ENCODE results near the gene FAXDC2.

The FAXDC2 gene

DNA sequence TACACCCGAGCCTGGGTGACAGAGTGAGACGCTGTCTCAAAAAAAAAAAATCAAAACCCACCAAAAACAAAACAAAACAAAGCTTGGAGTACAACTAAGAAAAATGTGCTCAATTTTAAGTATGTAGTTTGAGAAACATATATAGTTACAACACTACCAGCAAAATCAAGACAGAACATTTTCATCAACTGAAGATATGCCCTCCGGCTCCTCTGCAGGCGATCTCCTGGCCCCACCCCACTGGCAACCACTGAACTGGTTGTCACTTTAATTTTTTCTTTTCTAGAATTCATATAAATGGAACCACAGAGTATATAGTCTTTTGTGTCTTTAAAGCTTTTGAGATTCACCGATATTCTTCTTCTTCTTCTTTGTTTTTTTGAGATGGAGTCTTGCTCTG is 43.0 kb upstream of the FAXDC2 start:
- Histone ChIP-seq H3K4me3 (ENCODE audit: low read length) (no peak overlapping the region), H3K79me2 (ENCODE audit: control insufficient read depth, low read length) (no peaks in the 10 kb centered on the region), H4K20me1 (ENCODE audit: control insufficient read depth, insufficient read depth, low read depth, low read length) (no peaks in the 10 kb centered on the region), H3K27me3 (ENCODE audit: control insufficient read depth, low read length) (no peaks in the 10 kb centered on the region), H3K4me2 (ENCODE audit: low read length) (no peak overlapping the region), H3K9me3 (ENCODE audit: control insufficient read depth, insufficient read depth, low read length) (no peaks in the 10 kb centered on the region), H3K36me3 (ENCODE audit: control insufficient read depth, low read length) (peaks cover 84% of the 10 kb centered on the region), H3K4me1 (ENCODE audit: control insufficient read depth, low read length) (no peaks in the 10 kb centered on the region), H3F3A (ENCODE audit: control insufficient read depth, insufficient read depth) (no peaks in the 10 kb centered on the region), H3K9me2 (replicated peaks; ENCODE audit: control insufficient read depth, low read length) (no peaks in the 10 kb centered on the region), H3K27ac (ENCODE audit: low read depth, low read length) (no peak overlapping the region)
- no peak for TF ChIP-seq EZH2phosphoT487 (IDR thresholded peaks at IDR 0.05; ENCODE audit: borderline replicate concordance, low read length)
- TF ChIP-seq, protein P1, sequence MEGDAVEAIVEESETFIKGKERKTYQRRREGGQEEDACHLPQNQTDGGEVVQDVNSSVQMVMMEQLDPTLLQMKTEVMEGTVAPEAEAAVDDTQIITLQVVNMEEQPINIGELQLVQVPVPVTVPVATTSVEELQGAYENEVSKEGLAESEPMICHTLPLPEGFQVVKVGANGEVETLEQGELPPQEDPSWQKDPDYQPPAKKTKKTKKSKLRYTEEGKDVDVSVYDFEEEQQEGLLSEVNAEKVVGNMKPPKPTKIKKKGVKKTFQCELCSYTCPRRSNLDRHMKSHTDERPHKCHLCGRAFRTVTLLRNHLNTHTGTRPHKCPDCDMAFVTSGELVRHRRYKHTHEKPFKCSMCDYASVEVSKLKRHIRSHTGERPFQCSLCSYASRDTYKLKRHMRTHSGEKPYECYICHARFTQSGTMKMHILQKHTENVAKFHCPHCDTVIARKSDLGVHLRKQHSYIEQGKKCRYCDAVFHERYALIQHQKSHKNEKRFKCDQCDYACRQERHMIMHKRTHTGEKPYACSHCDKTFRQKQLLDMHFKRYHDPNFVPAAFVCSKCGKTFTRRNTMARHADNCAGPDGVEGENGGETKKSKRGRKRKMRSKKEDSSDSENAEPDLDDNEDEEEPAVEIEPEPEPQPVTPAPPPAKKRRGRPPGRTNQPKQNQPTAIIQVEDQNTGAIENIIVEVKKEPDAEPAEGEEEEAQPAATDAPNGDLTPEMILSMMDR (IDR thresholded peaks at IDR 0.05; ENCODE audit: low read depth, low read length, poor library complexity, severe bottlenecking) = no peak

DNA sequence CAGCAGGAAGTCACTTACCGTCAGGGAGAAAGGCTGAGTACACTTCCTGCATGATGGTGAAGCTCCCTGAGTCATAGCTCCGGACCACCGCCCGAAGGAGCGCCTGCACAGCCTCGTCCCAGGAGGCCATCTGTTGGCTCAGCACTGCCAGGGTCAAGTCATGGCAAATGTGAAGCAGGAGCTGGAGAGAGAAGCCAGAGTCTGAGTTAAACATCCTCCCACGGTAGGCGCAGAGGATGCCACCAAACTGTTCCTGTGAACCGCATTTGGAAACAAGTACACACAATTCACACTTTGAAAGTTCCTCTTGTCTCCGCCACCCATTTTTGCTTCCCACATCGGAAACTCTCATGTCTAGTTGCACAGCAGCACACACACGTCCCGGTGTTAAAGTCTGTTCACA is 42.0 kb upstream of the FAXDC2 start:
- no peaks in the 10 kb centered on the region for H3K79me2 ChIP-seq (ENCODE audit: control insufficient read depth, low read length)
- H3K4me3 ChIP-seq (ENCODE audit: low read length) = no peak overlapping the region
- no peak overlapping the region for H3K4me2 ChIP-seq (ENCODE audit: low read length)
- TF ChIP-seq, protein P1 (IDR thresholded peaks at IDR 0.05; ENCODE audit: low read depth, low read length, poor library complexity, severe bottlenecking) = no peak
- no peak for TF ChIP-seq EZH2phosphoT487 (IDR thresholded peaks at IDR 0.05; ENCODE audit: borderline replicate concordance, low read length)
- H4K20me1 ChIP-seq (ENCODE audit: control insufficient read depth, insufficient read depth, low read depth, low read length) = no peaks in the 10 kb centered on the region
- H3K9me3 ChIP-seq (ENCODE audit: control insufficient read depth, insufficient read depth, low read length) = 0 out of 2 replicates have a peak, but pooled peaks cover 3% of the 10 kb centered on the region
- no peaks in the 10 kb centered on the region for H3K4me1 ChIP-seq (ENCODE audit: control insufficient read depth, low read length)
- no peaks in the 10 kb centered on the region for H3F3A ChIP-seq (ENCODE audit: control insufficient read depth, insufficient read depth)
- no peak overlapping the region for H3K27ac ChIP-seq (ENCODE audit: low read depth, low read length)
- no peaks in the 10 kb centered on the region for H3K9me2 ChIP-seq (replicated peaks; ENCODE audit: control insufficient read depth, low read length)
- peaks cover 84% of the 10 kb centered on the region for H3K36me3 ChIP-seq (ENCODE audit: control insufficient read depth, low read length)
- no peaks in the 10 kb centered on the region for H3K27me3 ChIP-seq (ENCODE audit: control insufficient read depth, low read length)

DNA sequence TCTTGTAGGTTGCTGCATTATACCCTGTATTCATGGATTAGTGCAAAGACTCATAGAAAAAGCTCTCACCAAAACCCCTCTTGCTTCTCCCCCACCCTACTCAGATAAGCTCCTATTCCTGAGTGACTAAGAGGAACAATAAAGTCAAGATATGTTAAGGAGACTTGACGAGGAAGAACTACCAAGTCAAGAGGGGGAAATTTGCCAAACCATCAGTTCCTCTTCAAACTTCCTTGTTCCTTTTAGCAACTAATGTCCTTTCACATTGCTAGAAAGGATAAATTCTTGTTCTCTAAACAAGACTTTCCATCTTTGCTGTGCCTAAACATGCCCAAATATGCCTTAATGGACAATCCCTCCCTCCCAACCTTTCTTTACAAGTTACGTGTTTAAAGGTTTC is 35.0 kb upstream of the FAXDC2 start:
- Histone ChIP-seq H3K9me2 (replicated peaks; ENCODE audit: control insufficient read depth, low read length) (no peaks in the 10 kb centered on the region), H4K20me1 (ENCODE audit: control insufficient read depth, insufficient read depth, low read depth, low read length) (no peaks in the 10 kb centered on the region), H3K9me3 (ENCODE audit: control insufficient read depth, insufficient read depth, low read length) (peaks cover 21% of the 10 kb centered on the region), H3K27me3 (ENCODE audit: control insufficient read depth, low read length) (no peaks in the 10 kb centered on the region), H3K4me2 (ENCODE audit: low read length) (no peak overlapping the region), H3F3A (ENCODE audit: control insufficient read depth, insufficient read depth) (no peaks in the 10 kb centered on the region), H3K79me2 (ENCODE audit: control insufficient read depth, low read length) (no peaks in the 10 kb centered on the region), H3K4me3 (ENCODE audit: low read length) (no peak overlapping the region), H3K27ac (ENCODE audit: low read depth, low read length) (no peak overlapping the region), H3K36me3 (ENCODE audit: control insufficient read depth, low read length) (peaks cover 60% of the 10 kb centered on the region), H3K4me1 (ENCODE audit: control insufficient read depth, low read length) (no peaks in the 10 kb centered on the region)
- TF ChIP-seq, protein P1 (IDR thresholded peaks at IDR 0.05; ENCODE audit: low read depth, low read length, poor library complexity, severe bottlenecking) = no peak
- TF ChIP-seq EZH2phosphoT487 (IDR thresholded peaks at IDR 0.05; ENCODE audit: borderline replicate concordance, low read length) = no peak

GRCh38 chr5:154884424-154884823 is 34.0 kb upstream of the FAXDC2 start:
- TF ChIP-seq, protein P1 (IDR thresholded peaks at IDR 0.05; ENCODE audit: low read depth, low read length, poor library complexity, severe bottlenecking) = no peak
- no peak for TF ChIP-seq EZH2phosphoT487 (IDR thresholded peaks at IDR 0.05; ENCODE audit: borderline replicate concordance, low read length)

More at GRCh38 chr5:154884424-154884823, 34.0 kb upstream of the FAXDC2 start:
- Histone ChIP-seq H3F3A (ENCODE audit: control insufficient read depth, insufficient read depth) (no peaks in the 10 kb centered on the region), H3K27me3 (ENCODE audit: control insufficient read depth, low read length) (no peaks in the 10 kb centered on the region), H3K9me3 (ENCODE audit: control insufficient read depth, insufficient read depth, low read length) (peaks cover 21% of the 10 kb centered on the region), H3K4me1 (ENCODE audit: control insufficient read depth, low read length) (no peaks in the 10 kb centered on the region), H3K79me2 (ENCODE audit: control insufficient read depth, low read length) (no peaks in the 10 kb centered on the region), H3K4me3 (ENCODE audit: low read length) (no peak overlapping the region), H3K36me3 (ENCODE audit: control insufficient read depth, low read length) (peaks cover 52% of the 10 kb centered on the region), H3K4me2 (ENCODE audit: low read length) (no peak overlapping the region), H4K20me1 (ENCODE audit: control insufficient read depth, insufficient read depth, low read depth, low read length) (no peaks in the 10 kb centered on the region), H3K9me2 (replicated peaks; ENCODE audit: control insufficient read depth, low read length) (no peaks in the 10 kb centered on the region), H3K27ac (ENCODE audit: low read depth, low read length) (no peak overlapping the region)
